Aorta (tissue), 5 donors: ENCODE data around the gene DTNB. TPM values are rescaled to one million over a fixed set of nuclear protein-coding genes. Genes with fewer than 3 reads are reported as not detected.
"Not testable (repeated sequence)": the region's sequence is repeated elsewhere in the genome, so short reads cannot be mapped to it uniquely, and the experiment has no call there.

ENCODE experiments used
- ATAC-seq: fragments of 200-7000 bp; cut with Tn5 transposase; one replicate; pipeline ENCODE4 v1.9.1; 2022; ENCODE audit warnings: moderate library complexity; ENCODE audit not compliant: low FRiP score
- DNase-seq, 2 donors: peaks; one replicate each; pipeline ENCODE4 v3.0.0-alpha.2; 2020
- H3K27ac ChIP-seq, 2 donors: one replicate each; pipeline ENCODE4 v1.5.1; 2013; ENCODE audit warnings: low read length in 2 of 2, mild to moderate bottlenecking in 2 of 2, moderate library complexity in 2 of 2, control low read depth in 1 of 2, inconsistent platforms in 1 of 2, low read depth in 1 of 2
- H3K27me3 ChIP-seq, 2 donors: one replicate each; pipeline ENCODE4 v1.6.1; 2013; ENCODE audit warnings: control low read depth in 1 of 2, low read length in 1 of 2, mild to moderate bottlenecking in 1 of 2, moderate library complexity in 1 of 2; ENCODE audit not compliant: insufficient read depth in 2 of 2, control insufficient read depth in 1 of 2
- H3K36me3 ChIP-seq, 2 donors: one replicate each; pipeline ENCODE4 v1.6.1; 2013; ENCODE audit warnings: control low read depth in 1 of 2, low read length in 1 of 2, mild to moderate bottlenecking in 1 of 2; ENCODE audit not compliant: insufficient read depth in 2 of 2, control insufficient read depth in 1 of 2
- H3K4me1 ChIP-seq, 2 donors: one replicate each; pipeline ENCODE4 v1.6.1; 2013; ENCODE audit warnings: low read length in 2 of 2, control low read depth in 1 of 2, mild to moderate bottlenecking in 1 of 2, moderate library complexity in 1 of 2; ENCODE audit not compliant: insufficient read depth in 2 of 2, control insufficient read depth in 1 of 2
- H3K4me3 ChIP-seq, 2 donors: one replicate each; pipeline ENCODE4 v1.5.1; 2013; ENCODE audit warnings: low read length in 2 of 2, control low read depth in 1 of 2, mild to moderate bottlenecking in 1 of 2
- H3K9me3 ChIP-seq: one replicate; pipeline ENCODE4 v1.6.1; 2013; ENCODE audit warnings: mild to moderate bottlenecking, low read length; ENCODE audit not compliant: control insufficient read depth
- WGBS, 2 donors: extraction: QIAGEN DNeasy Blood & Tissue Kit; methylation state at CpG; one replicate each; pipeline ENCODE4 v1.1.7; 2013; 5-methylcytosine and 5-hydroxymethylcytosine counted together
- intact Hi-C, 2 donors: fragments of 100-400 bp; cut with DNase I; formaldehyde crosslinking; loops; one replicate each; pipeline versions ENCODE4 v1.14.2 to v1.15.0; 2022
- polyA plus RNA-seq, 2 donors: library from polyadenylated mRNA; stranded (reverse); fragments of 200-250 nt; gene quantifications; one replicate each; pipeline ENCODE4 v1.2.3, GENCODE V29; 2013
- total RNA-seq, 2 donors: library from RNA; stranded (reverse); fragmentation: NEBNext Ultra II Directional; extraction: Animal tissue kit (Norgen Biotek cat#: 25700); gene quantifications; one replicate each; pipeline ENCODE4 v1.2.1, GENCODE V29; 2021
- donor health status: healthy with polysubstance abuse.
- donor health status: Bipolar disorder and iron deficiency.
- donor health status: DM: no; HTN: no; CAD: no.
- donor health status: DM: no; HTN: no; CAD: no.
- donor health status: DM: yes; HTN: yes; CAD: no.

The DTNB gene
- total and polyA plus RNA-seq, 4 donors = 14.7 to 33.7 (median 17.1) TPM

- ATAC-seq (peak; percentile 64), DNase-seq (peak; percentile 70 to 84)
- H3K4me3 ChIP-seq = peak overlapping the region; percentile 74 to 85
- H3K27me3 ChIP-seq = no peaks in the 10 kb centered on the region
- H3K36me3 ChIP-seq = no peaks in the 10 kb centered on the region
- no peaks in the 10 kb centered on the region for H3K4me1 ChIP-seq
- peak overlapping the region; percentile 25 to 70 for H3K27ac ChIP-seq
- H3K9me3 ChIP-seq = no peaks in the 10 kb centered on the region
- 4 to 5% methylated on average over 57 to 60 of the region's 60 CpGs for WGBS, 2 donors
- intact Hi-C loops = no loop called here
Measured at GRCh38 chr2:25672494-25673299, 680 bp downstream of the DTNB start.

- intact Hi-C loops = no loop called here
- H3K9me3 ChIP-seq = no peaks in the 10 kb centered on the region
- no peaks in the 10 kb centered on the region for H3K36me3 ChIP-seq
- H3K27me3 ChIP-seq = no peaks in the 10 kb centered on the region
- no peak for ATAC-seq
- H3K27ac ChIP-seq = no peak overlapping the region
- DNase-seq = no peak
- no peak overlapping the region for H3K4me3 ChIP-seq
- 97 to 98% methylated on average over 2 of the region's 2 CpGs for WGBS, 2 donors
- H3K4me1 ChIP-seq = no peaks in the 10 kb centered on the region
Measured at GRCh38 chr2:25671622-25672021, 1.8 kb downstream of the DTNB start.

- Histone ChIP-seq H3K36me3 (no peaks in the 10 kb centered on the region), H3K27me3 (no peaks in the 10 kb centered on the region), H3K9me3 (no peaks in the 10 kb centered on the region), H3K4me3 (no peak overlapping the region), H3K27ac (no peak overlapping the region), H3K4me1 (no peaks in the 10 kb centered on the region)
- intact Hi-C loops = no loop called here
- WGBS, 2 donors = 91 to 93% methylated on average over 7 of the region's 7 CpGs
- ATAC-seq (no peak), DNase-seq (no peak)
Measured at GRCh38 chr2:25669520-25669919, 3.9 kb downstream of the DTNB start.

GRCh38 chr2:25666218-25666617 lies 7.2 kb downstream of the DTNB start:
- DNase-seq (no peak), ATAC-seq (no peak)
- intact Hi-C loops = no loop called here
- no peak overlapping the region for H3K4me3 ChIP-seq
- no peaks in the 10 kb centered on the region for H3K4me1 ChIP-seq
- no peaks in the 10 kb centered on the region for H3K36me3 ChIP-seq
- H3K27me3 ChIP-seq = no peaks in the 10 kb centered on the region
- no peak overlapping the region for H3K27ac ChIP-seq
- no peaks in the 10 kb centered on the region for H3K9me3 ChIP-seq

- 49 to 57% methylated on average over 3 of the region's 3 CpGs for WGBS, 2 donors
- DNase-seq = not testable (repeated sequence)
Measured at GRCh38 chr2:25665429-25665828, 7.9 kb downstream of the DTNB start.

GRCh38 chr2:25664965-25665307 lies 8.4 kb downstream of the DTNB start:
- no peak for DNase-seq
- Histone ChIP-seq H3K9me3 (no peaks in the 10 kb centered on the region), H3K27me3 (no peaks in the 10 kb centered on the region), H3K36me3 (no peaks in the 10 kb centered on the region), H3K4me3 (no peak overlapping the region), H3K27ac (no peak overlapping the region), H3K4me1 (no peaks in the 10 kb centered on the region)
- 48 to 52% methylated on average over 4 of the region's 4 CpGs for WGBS, 2 donors
- intact Hi-C loops = loop anchor here (1.0 to 2.0 kb wide), 2 partner anchors 58 kb away; no protein-coding TSS in a partner anchor
- no peak for ATAC-seq

More at GRCh38 chr2:25665429-25665828, 7.9 kb downstream of the DTNB start:
- not testable (repeated sequence) for H3K36me3 ChIP-seq, H3K4me3 ChIP-seq, ATAC-seq, H3K9me3 ChIP-seq, H3K4me1 ChIP-seq, H3K27me3 ChIP-seq, H3K27ac ChIP-seq
- intact Hi-C loops = loop anchor here in 1 of 2 donors (2.0 kb wide), 1 partner anchor 59 kb away; no protein-coding TSS in a partner anchor

GRCh38 chr2:25664183-25664964 lies 9.0 kb downstream of the DTNB start:
- WGBS, 2 donors = 27 to 28% methylated on average over 9 of the region's 9 CpGs
- ATAC-seq (peak; percentile 88), DNase-seq (peak; percentile 70 to 80)
- intact Hi-C loops = loop anchor here (1.0 to 2.0 kb wide), 2 partner anchors 57 to 58 kb away; no protein-coding TSS in a partner anchor
- Histone ChIP-seq H3K4me3 (no peak overlapping the region), H3K27ac (no peak overlapping the region), H3K36me3 (no peaks in the 10 kb centered on the region), H3K27me3 (no peaks in the 10 kb centered on the region), H3K9me3 (no peaks in the 10 kb centered on the region), H3K4me1 (no peaks in the 10 kb centered on the region)

GRCh38 chr2:25655316-25655715 lies 18.1 kb downstream of the DTNB start:
- DNase-seq = no peak
- no peaks in the 10 kb centered on the region for H3K9me3 ChIP-seq
- WGBS, 2 donors = 46% methylated on average over 2 of the region's 2 CpGs

More at GRCh38 chr2:25655316-25655715, 18.1 kb downstream of the DTNB start:
- no peaks in the 10 kb centered on the region for H3K36me3 ChIP-seq
- no peak overlapping the region for H3K27ac ChIP-seq
- no peak overlapping the region for H3K4me3 ChIP-seq
- intact Hi-C loops = no loop called here
- peaks cover 4 to 5% of the 10 kb centered on the region in 2 donors for H3K4me1 ChIP-seq
- ATAC-seq = no peak
- H3K27me3 ChIP-seq = no peaks in the 10 kb centered on the region
